Stimulated activated CD8-positive, alpha-beta memory T cell treated with anti-CD3 and anti-CD28 coated beads, Interleukin-12 subunit alpha, Interleukin-12 subunit beta, amount 100 ng/mL, for 24 hours (primary cell): ENCODE results near the gene SPTBN1.

ENCODE experiments used
- DNase-seq: peaks from one replicate; pipeline ENCODE4 v3.0.0-alpha.2; 2020; ENCODE audit errors: extremely low read depth

SPTBN1 gene

DNA sequence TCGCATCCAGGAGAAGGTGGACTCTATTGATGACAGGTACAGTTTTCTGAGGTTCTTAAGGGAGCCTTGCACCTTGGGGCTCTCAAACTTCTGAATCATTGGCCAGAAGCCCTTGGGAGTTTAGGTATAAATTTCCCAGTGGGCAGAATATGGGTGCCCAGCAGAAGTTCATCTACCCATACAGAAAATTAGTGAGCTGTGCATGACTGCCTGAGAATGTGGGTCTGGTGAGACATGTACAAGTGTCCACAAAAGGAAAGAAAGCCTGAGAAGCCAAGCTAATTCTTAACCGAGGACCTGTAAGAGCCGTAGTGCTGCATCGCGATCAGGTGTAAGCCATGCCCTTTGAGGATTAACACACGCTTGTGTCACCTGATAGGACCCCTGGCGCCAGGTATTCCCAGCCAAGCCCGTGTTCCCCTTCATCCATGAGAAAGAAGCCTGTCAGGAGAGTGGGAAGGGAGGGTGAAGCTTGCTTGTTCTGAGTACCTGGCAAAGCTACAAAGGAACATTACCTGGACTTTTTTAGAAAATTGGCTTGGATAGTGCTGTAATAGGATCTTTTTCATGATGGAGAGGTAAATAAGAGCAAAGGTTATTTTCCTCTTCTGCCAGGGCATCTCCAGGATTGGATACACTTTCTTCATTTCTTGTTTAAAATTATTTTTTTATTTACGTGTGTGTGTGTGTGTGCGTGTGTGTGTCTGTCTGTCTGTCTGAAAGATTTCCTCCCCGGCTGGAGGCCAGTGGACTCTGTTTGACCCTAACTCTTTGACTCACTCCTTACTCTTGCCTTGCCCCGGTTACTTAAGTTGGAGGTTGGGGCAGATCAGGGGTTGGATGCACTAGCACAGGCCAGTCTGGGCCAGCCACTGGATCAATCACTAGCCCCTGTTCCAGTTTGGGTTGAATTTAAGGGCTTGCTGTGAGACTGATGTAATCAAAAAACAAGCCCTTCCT is 176.9 kb downstream of the SPTBN1 start:
- DNase-seq: no peak

DNA sequence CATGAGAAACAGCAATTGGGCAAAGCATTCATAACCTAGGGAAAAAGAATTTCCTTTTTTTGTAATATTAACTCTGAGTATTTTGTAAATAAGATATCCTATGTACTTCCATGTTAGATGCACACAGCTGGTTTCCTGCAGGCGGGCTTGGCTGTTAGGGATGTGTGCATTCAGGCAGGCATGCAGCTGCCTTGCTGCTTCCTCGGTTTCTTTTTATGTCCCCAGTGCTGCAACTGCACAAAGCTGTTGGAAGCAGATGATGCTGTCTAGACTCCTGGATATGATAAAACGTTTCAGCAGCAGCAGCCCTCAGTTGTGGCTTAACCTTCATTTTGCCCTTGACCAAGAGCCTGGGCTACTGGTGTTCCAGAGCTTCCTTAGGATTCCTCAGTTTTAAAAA is 177.9 kb downstream of the SPTBN1 start:
- DNase-seq: no peak

DNA sequence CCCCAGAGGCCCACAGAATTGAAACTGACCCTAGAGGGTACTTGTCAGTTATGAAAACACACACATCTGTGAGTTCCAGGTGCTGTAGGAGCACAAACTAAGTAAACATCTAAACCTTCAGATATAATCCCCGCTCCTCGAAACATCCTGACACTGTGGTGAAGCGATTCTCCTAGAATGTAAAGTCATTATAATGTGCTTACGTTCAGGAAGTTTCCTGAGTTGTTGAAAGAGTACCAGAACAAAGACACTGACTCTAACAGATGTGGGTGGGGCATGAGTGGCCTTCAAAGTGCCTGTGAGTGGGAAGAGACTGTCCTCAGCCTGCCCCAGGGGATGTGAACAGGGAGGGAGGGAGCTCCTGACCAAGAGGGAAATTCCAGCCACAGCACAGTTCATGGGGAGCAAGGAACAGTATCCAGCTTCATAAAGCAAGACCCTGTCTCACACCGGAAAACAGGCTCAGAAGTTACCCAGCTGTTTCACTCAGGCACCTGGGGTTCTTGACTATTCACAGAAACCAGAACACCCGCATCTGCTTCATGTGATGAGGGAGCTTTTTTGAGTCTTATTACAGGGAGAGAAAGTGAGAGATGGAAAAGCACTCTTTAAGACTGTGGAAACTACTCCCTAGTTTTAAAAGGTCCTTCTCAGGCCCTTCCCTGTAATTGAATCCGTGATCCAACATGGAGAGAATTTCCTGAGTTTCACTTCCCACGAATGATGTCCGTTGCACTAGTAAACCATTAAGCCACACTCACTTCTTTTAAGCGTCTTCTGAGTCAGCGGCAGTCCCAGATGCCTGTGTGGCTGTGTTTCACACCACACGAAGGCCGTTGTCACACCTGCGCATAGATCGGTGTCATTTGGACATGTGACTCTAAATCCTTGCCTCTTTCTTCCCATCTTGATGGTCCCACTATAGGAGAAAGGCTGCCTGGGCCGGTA is 178.7 kb downstream of the SPTBN1 start:
- no peak for DNase-seq

DNA sequence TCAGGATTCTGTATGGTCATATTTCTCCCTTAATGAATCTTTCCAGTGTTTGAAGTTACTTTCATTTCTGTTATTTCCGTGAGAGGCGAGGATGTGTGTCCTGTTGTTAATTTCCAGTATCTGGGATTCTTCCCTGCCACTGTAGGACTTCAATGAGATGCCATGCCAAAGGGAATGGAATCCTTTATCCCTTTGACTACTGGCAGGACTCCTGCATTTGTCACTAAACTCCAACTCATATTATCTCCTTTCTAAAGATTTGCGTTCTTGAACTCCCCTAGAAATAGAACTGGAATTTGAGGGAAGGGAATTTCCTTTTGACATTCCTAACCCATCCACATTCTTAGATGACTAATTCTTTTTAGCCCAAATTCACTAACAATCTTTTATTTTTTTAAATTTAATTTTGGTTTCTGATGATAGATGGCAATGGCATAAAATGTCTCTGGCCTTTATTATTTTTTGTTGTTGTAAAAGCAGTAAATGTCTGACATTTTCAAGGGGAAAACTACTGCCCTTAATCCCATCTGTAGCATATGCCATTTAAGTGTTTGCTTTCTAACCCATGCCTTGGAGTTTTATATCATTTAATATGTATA is 179.5 kb downstream of the SPTBN1 start:
- DNase-seq: no peak

DNA sequence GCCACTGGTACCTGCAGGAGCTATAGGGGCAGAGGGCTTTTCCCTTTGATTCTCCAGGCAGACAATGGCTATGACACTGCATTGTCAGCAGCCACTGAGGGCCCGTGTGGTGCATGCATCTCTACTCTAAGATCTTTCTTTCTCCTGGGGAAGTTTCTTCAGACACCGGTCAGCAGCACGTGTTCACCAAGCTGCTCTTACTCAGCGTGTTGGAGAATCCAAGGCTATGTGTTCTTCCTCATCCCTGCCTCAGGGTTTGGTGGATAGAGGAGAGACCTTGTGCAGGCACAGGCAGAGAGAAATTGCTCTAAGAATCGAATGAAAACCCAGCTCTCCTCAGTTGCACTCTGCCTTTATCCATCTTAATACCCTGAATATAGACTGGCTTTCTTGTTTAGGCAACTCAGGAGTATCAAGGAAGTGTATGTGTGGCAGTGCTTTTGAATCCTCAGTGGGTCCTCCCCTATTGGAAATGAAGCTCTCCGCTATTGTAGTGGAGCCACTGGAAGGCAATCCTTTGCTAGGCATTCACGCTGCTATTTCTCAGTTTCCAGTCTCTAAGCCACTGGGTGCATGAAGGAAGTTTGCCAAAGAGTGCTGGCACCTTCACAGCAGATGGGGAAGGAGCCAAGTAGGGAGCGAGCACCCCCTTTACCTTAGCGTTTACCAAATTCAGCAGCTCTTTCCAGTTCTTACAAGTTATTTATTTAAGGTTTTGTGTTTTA is 180.4 kb downstream of the SPTBN1 start:
- no peak for DNase-seq

DNA sequence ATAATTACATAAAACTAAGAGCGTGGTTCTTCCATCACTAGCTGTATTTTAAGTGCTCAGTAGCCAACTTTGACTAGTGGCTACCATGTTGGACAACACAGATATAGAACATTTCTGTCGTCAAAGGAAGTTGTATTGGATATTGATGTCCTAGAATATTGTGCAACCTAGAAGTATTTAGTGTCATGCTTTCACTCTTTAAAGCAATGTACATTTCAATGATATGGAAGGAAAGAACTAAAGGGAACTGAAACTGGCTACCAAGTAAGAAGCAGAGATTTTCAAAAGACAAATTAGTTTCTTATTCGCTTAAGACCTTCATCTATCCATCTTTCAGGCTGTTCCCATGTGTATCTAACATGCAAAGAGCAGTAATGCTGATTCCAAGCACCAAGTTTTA is 182.0 kb downstream of the SPTBN1 start:
- DNase-seq: no peak

DNA sequence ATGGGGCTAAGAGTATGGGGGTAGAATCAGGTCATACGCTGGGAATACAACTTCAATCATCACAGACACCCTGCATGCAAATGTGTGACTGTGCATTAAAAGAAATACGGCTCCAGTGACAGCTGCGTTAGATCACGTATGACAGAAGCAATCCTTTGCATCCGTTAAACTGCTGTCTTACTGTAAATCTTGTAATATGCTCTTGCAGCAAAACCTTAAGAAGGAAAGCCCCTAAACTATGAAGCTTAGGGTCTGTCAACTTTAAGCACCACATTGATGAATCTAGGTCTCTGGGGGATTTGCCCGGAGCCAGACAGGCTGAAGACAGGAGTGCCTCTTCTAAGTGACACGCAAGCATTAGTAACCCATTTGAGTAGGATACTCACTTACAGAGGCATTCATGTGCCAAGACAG is 182.7 kb downstream of the SPTBN1 start:
- no peak for DNase-seq

DNA sequence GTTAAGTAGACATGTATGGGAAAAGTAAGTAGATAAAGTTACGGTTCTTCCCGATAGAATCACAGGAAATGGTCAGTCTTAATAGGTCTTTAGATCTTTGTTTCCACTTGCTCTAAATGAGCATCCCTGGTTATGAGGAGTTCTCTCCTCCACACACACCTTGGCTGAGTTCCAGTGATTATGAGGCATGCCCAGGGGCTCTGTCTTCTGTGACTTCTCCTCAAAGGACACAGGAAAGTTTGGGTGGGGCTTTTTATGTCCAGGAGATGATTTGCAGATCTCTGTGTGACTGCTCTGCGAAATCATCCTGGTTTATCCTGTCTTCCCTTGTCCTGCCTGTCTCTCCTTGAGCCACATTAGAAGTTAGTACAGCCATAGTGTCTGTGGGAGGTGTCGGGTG is 183.5 kb downstream of the SPTBN1 start:
- DNase-seq: no peak

DNA sequence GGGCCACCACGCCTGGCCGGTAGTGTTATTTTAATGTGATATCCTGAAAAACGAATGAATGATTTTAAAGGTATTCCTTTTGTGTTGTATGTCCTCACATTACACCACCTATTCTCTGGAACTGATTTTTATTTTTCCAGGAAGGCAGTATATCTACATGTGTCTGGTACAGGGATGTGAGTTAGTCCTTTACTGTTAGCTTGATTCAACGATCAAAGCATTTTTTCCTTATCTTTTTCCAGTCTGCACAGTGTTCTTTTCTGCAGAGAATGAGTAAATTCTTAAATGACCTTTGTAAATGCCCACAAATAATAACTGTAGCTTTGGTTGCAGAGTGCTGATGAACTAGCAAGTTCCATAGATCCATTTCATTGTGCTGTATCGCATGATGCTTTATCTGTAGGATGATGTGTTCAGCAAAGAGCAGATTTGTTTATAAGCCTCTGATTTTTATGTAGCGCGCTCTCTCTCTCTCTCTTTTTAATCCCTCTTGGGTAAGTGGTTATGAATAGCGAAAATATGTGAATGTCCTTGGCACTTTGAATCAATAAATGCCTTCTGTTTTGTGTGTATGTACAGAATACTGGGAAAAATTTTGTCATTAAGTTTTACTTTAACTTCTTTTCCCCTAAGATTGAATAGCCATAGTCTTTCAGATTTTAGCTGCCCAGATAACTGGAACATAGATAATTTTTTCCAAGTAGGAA is 184.9 kb downstream of the SPTBN1 start:
- DNase-seq: no peak

DNA sequence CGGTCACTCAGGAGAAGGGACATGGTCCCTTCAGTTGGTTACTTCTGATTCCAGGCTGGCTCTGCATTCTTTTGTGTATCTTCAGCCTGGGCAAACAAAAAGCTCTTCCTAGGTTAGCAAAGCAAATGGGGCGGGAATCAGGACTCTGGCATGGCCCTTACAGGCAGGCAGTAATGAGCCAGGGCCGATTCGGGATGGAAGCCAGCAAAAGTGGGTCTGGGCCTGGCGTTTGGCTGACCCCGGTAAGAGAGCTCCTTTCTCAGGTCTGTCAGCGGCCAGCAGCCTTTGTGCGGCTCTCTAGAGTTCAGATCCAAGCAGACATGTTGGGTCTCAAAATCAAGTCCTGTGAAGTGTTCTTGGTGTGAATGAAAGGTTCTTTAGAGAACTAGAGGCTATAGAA is 185.9 kb downstream of the SPTBN1 start:
- DNase-seq: no peak

DNA sequence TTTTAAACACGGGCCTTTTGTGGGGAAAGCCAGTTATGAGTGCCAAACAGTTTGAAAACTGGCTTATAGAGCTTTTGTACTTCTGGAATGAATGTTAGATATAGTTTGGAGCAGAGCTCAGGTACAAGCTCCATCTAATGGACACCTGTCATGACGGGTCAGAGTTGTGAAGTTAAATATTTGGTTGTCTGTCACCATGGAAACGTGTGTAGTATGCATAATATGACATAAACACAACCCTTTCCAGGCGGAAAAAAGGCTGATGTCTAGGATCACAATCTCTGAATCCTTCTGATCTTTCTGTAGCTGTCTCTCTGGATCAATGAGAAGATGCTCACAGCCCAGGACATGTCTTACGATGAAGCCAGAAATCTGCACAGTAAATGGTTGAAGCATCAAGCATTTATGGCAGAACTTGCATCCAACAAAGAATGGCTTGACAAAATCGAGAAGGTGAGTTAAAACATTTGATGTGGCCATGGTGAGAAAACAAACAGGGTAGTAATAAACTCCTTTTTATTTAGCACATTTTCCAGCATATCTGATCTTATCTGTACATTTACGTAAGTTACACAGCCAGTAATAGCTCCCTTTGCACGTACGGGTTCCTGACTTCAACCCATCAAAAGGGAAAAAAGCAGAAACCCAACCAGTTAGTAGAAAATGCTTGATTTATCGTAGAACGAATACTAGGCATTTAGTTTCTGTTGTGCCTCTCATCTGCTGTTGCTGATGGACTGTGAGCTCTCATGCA is 186.7 kb downstream of the SPTBN1 start:
- DNase-seq: no peak

DNA sequence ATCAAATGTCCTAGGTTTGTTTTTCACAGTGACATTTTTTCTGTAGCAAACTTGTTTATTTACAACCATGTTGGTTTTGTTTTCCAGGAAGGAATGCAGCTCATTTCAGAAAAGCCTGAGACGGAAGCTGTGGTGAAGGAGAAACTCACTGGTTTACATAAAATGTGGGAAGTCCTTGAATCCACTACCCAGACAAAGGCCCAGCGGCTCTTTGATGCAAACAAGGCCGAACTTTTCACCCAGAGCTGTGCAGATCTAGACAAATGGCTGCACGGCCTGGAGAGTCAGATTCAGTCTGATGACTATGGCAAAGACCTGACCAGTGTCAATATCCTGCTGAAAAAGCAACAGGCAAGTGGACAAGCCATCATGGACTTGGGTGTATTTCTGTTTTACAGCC is 188.1 kb downstream of the SPTBN1 start:
- no peak for DNase-seq

DNA sequence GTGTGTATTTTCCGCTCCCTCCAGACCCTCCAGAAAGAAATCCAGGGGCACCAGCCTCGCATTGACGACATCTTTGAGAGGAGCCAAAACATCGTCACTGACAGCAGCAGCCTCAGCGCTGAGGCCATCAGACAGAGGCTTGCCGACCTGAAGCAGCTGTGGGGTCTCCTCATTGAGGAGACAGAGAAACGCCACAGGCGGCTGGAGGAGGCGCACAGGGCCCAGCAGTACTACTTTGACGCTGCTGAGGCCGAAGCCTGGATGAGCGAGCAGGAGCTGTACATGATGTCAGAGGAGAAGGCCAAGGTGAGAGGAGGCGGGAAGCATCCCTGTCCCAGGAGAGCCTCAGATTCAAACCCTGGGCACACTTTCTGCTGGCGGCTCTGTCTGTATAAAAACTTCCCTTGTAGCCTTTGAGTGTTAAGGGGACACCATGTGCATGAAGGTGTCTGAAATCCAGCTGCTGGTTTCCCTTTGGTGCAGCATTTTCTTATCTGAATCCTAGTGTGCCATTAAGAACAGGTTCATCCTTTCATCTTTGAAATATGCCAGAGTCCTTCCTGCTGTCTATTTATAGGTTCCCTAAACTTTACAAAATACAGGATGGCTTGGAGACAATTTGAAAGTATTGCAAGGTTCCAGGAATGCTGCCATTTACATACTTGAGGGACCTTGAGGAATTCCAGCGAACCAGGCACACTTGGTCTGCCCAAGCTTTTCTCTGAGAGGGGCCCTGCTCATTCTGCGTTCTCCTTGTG is 190.2 kb downstream of the SPTBN1 start:
- DNase-seq: no peak

DNA sequence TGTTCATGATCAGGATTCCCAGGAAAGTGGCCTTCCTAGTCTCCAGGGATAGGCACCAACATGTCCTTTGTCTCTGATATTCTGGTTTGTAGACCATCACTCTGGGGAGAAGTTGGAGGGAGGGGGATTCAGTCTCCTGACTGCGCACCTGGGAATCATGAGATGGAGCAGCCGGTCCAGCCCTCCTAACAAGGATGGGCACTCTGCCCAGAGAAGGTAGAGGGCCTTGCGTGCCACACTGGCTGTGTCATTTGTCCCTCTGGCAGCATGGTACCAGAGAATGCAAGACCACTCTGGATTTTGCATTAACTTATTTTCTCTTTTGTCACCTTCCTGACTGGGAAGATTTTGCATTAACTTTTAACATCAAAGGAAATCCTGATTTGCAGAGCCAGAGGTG is 192.1 kb downstream of the SPTBN1 start:
- no peak for DNase-seq

DNA sequence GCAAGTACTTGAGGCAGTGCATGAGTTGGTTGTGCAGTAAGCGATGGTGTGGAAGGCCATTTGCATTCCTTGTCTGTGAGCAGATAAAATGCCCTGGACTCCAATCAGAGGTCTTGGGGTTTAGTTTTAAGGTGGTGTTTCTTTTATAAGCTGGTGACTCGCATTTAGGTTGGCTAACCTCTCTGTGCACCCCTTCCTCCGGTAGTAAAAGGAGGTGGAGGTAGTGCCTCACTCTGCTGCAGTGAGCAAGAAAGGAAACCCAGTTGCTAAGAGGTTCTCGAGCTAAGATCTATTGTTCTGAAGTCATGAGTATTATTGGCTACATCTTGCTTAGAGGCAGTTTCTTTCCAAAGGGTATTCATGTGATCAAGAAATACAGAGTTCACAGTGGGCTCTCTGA is 193.1 kb downstream of the SPTBN1 start:
- no peak for DNase-seq

DNA sequence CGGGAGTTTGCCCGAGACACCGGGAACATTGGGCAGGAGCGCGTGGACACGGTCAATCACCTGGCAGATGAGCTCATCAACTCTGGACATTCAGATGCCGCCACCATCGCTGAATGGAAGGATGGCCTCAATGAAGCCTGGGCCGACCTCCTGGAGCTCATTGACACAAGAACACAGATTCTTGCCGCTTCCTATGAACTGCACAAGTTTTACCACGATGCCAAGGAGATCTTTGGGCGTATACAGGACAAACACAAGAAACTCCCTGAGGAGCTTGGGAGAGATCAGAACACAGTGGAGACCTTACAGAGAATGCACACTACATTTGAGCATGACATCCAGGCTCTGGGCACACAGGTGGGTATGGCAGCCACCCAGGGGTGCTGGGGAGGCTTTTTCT is 193.5 kb downstream of the SPTBN1 start:
- no peak for DNase-seq

DNA sequence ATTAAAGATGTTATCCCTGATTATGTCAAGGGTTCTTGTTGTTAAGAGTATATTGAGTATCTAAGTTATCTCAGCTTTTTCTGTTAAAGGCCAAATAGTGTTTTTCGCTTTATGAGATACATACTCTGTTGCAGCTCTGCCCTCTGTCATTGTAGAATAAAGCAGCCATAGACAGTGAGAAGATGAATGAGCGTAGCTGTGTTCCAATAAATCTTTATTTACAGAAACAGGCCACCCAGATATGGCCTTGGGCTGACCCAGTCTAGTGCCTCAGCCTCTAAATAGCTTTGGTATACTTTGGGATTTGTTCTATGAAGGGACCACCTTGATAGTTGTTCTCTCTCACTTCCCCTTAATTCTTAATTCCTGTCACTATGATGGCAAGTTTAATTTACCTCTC is 194.5 kb downstream of the SPTBN1 start:
- DNase-seq: no peak

DNA sequence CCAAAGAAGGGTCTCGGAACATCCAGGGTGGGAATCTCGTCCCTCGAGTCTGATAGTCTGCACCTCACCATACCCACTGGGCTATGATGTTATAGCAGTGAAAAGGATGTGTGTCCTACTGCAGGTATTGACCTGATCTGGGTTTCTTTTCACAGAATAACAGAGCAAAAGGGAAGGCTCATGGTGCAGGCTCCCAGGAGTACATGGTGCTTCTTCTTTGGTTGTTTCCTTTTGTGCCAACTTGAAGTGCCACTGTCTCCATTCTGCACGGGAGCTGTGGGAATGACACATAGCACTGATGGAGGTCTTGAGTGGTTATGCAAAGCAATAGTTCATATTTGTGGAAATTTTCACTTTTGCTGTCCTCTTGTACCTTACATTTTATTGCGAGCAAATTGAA is 195.2 kb downstream of the SPTBN1 start:
- DNase-seq: no peak

DNA sequence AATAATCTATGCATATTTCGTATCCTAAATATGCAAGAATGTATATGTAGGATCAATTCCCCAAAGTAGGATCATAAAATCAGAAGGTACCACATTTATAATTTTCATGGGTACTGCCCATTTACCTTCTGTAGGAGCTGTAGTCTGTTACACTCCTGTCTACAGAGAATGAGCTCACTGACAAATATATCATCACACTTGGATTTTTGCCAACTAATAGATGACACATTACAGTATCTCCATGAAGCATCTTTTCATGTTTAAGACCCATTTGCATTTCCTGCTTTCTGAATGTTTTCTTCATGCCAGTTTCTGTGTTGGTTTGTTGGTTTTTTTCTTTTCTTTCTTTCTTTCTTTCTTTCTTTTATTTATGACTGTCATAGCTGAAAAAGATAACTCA is 196.4 kb downstream of the SPTBN1 start:
- DNase-seq: no peak
